NCI-H1694 (cell line): ENCODE results near the gene GIGYF2.

Experiments used
- DNase-seq: peaks from one replicate; lab custom pipeline; 2025; lab: John Stamatoyannopoulos, UW

GIGYF2 gene

GRCh38 chr2:232861353-232861752 is 164.2 kb downstream of the GIGYF2 start:
- DNase-seq, result no peak

GRCh38 chr2:232863996-232864395 is 166.9 kb downstream of the GIGYF2 start:
- no peak for DNase-seq

GRCh38 chr2:232865165-232865564 is 168.0 kb downstream of the GIGYF2 start:
- no peak for DNase-seq

GRCh38 chr2:232866104-232866503 is 169.0 kb downstream of the GIGYF2 start:
- no peak for DNase-seq

GRCh38 chr2:232869138-232870017 is 172.2 kb downstream of the GIGYF2 start:
- no peak for DNase-seq

- no peak for DNase-seq
Measured at GRCh38 chr2:232870018-232870765, 173.1 kb downstream of the GIGYF2 start, which contains the start of gene SNORC. Gene SNORC, plus strand, starts transcription at chr2:232870264. Its CDS starts 78 bp downstream, at chr2:232870342.

- DNase-seq, result no peak
Measured at GRCh38 chr2:232870766-232871371, 173.7 kb downstream of the GIGYF2 start.

- no peak for DNase-seq
Measured at GRCh38 chr2:232871418-232871834, 174.3 kb downstream of the GIGYF2 start.

- DNase-seq, result no peak
Measured at GRCh38 chr2:232871835-232872736, 175.0 kb downstream of the GIGYF2 start.

GRCh38 chr2:232872826-232873225 is 175.7 kb downstream of the GIGYF2 start:
- no peak for DNase-seq

- DNase-seq, result no peak
Measured at GRCh38 chr2:232873292-232873908, 176.3 kb downstream of the GIGYF2 start.

GRCh38 chr2:232873909-232874641 is 176.9 kb downstream of the GIGYF2 start:
- DNase-seq, result no peak

- no peak for DNase-seq
Measured at GRCh38 chr2:232874677-232875223, 177.6 kb downstream of the GIGYF2 start.

GRCh38 chr2:232875256-232876121 is 178.4 kb downstream of the GIGYF2 start:
- no peak for DNase-seq

- DNase-seq, result no peak
Measured at GRCh38 chr2:232876161-232876977, 179.2 kb downstream of the GIGYF2 start.

- no peak for DNase-seq
Measured at GRCh38 chr2:232876978-232877441, 179.9 kb downstream of the GIGYF2 start.

GRCh38 chr2:232877940-232878511 is 180.9 kb downstream of the GIGYF2 start:
- no peak for DNase-seq
